ENCODE results near the gene GPLD1.

GPLD1 gene

GRCh38 chr6:24394780-24395437 is 94.5 kb downstream of the GPLD1 start:
- H3K9me2 ChIP-seq (replicated peaks; ENCODE audit: insufficient read depth, low read length), result no peaks in the 10 kb centered on the region
- TF ChIP-seq, protein P1, sequence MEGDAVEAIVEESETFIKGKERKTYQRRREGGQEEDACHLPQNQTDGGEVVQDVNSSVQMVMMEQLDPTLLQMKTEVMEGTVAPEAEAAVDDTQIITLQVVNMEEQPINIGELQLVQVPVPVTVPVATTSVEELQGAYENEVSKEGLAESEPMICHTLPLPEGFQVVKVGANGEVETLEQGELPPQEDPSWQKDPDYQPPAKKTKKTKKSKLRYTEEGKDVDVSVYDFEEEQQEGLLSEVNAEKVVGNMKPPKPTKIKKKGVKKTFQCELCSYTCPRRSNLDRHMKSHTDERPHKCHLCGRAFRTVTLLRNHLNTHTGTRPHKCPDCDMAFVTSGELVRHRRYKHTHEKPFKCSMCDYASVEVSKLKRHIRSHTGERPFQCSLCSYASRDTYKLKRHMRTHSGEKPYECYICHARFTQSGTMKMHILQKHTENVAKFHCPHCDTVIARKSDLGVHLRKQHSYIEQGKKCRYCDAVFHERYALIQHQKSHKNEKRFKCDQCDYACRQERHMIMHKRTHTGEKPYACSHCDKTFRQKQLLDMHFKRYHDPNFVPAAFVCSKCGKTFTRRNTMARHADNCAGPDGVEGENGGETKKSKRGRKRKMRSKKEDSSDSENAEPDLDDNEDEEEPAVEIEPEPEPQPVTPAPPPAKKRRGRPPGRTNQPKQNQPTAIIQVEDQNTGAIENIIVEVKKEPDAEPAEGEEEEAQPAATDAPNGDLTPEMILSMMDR (IDR thresholded peaks at IDR 0.05; ENCODE audit: insufficient read depth, low read length, poor library complexity, severe bottlenecking), result no peak
- H3K4me2 ChIP-seq (ENCODE audit: low read depth, low read length, poor library complexity, severe bottlenecking), result no peak overlapping the region
- no peak overlapping the region for H3K27ac ChIP-seq (ENCODE audit: low read depth, low read length)
- H2AFZ ChIP-seq (ENCODE audit: low read depth, low read length, severe bottlenecking), result no peak overlapping the region
- H3K36me3 ChIP-seq (ENCODE audit: low read length), result no peaks in the 10 kb centered on the region
- peaks cover 13% of the 10 kb centered on the region; the same call in 1 of the 2 replicates for H3K9me3 ChIP-seq (ENCODE audit: insufficient read depth, low read length)
- no peaks in the 10 kb centered on the region for H3F3A ChIP-seq (ENCODE audit: insufficient read depth)
- no peak overlapping the region for H3K9ac ChIP-seq (ENCODE audit: low read length)
- H3K79me2 ChIP-seq (ENCODE audit: insufficient read depth, low read length), result no peaks in the 10 kb centered on the region
- no peak overlapping the region for H3K4me3 ChIP-seq (ENCODE audit: insufficient read depth, low read length, poor library complexity, severe bottlenecking)
- no peaks in the 10 kb centered on the region for H4K20me1 ChIP-seq (ENCODE audit: low read depth, low read length)
- H3K27me3 ChIP-seq (ENCODE audit: low read length), result no peaks in the 10 kb centered on the region

DNA sequence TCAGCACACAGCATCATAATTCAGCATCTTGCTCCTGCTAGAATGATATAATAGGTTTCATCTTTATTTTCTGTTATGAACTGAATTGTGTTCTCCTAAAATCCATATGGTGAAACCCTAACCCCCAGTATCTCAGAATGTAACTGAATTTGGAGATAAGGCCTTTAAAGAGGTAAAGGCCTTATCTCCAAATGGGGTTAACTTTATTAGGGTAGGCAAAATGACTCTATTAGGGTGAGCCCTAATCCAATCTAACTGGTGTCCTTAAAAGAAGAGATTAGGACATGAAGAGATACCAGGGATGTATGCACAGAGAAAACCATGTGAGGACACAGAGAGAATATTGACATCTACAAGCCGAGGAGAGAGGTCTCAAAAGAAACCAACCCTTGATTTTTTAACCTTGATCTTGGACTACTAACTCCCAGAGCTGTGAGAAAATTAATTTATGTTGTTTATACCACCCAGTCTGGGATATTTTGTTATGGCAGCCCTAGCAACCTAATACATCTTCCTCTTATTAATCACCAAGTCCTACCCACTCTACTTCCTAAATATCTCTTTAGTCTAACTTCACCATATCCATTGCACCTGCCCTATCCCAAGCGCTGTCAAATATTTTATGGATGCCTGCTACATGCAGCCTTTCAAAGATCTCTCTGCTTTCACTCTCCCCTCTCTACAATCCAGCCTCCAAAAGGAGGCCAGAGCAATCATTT is 95.2 kb downstream of the GPLD1 start:
- H4K20me1 ChIP-seq (ENCODE audit: low read depth, low read length), result no peaks in the 10 kb centered on the region
- no peaks in the 10 kb centered on the region for H3F3A ChIP-seq (ENCODE audit: insufficient read depth)
- no peaks in the 10 kb centered on the region for H3K27me3 ChIP-seq (ENCODE audit: low read length)
- H2AFZ ChIP-seq (ENCODE audit: low read depth, low read length, severe bottlenecking), result no peak overlapping the region
- H3K9me2 ChIP-seq (replicated peaks; ENCODE audit: insufficient read depth, low read length), result no peaks in the 10 kb centered on the region
- H3K36me3 ChIP-seq (ENCODE audit: low read length), result no peaks in the 10 kb centered on the region
- no peak overlapping the region for H3K27ac ChIP-seq (ENCODE audit: low read depth, low read length)
- no peak overlapping the region for H3K4me2 ChIP-seq (ENCODE audit: low read depth, low read length, poor library complexity, severe bottlenecking)
- no peak overlapping the region for H3K4me3 ChIP-seq (ENCODE audit: insufficient read depth, low read length, poor library complexity, severe bottlenecking)
- H3K9ac ChIP-seq (ENCODE audit: low read length), result no peak overlapping the region
- peaks cover 13% of the 10 kb centered on the region; the same call in 1 of the 2 replicates for H3K9me3 ChIP-seq (ENCODE audit: insufficient read depth, low read length)
- no peaks in the 10 kb centered on the region for H3K79me2 ChIP-seq (ENCODE audit: insufficient read depth, low read length)
- TF ChIP-seq EZH2phosphoT487 (conservative IDR thresholded peaks at IDR 0.05; ENCODE audit: low read length), result no peak
- TF ChIP-seq, protein P1 (IDR thresholded peaks at IDR 0.05; ENCODE audit: insufficient read depth, low read length, poor library complexity, severe bottlenecking), result no peak

DNA sequence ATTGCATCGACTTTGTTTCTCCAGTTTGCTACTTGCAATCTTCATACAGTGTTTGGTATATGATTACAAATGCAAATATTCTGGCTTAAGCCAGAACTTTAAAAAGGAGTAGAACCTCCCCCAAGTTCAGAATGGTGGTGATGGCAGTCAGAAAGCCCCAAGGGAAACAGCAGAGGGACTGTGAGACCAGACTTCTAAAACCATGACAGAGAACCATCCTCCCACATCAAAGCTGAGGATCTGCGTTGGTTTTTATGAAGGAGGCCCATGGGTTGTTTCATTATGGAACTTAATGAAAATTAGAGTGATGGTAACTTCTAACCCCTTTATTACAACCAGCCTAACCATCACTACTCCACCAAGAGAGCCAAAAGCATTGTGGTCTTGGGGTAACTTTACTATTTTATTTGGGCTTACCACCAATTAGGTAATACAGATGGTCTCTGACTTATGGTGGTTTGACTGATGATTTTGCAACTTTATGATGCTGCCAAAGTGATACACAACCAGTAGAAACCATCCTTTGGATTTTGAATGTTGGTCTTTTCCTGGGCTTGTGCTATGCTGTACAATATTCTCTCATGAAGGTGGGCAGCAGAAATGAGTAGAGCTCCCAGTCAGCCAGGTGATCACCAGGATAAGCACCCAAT is 97.5 kb downstream of the GPLD1 start:
- no peaks in the 10 kb centered on the region for H3K36me3 ChIP-seq (ENCODE audit: low read length)
- H3K9me2 ChIP-seq (replicated peaks; ENCODE audit: insufficient read depth, low read length), result no peaks in the 10 kb centered on the region
- no peak overlapping the region for H3K27ac ChIP-seq (ENCODE audit: low read depth, low read length)
- H3K79me2 ChIP-seq (ENCODE audit: insufficient read depth, low read length), result no peaks in the 10 kb centered on the region
- peaks cover 9% of the 10 kb centered on the region; the same call in 1 of the 2 replicates for H3K9me3 ChIP-seq (ENCODE audit: insufficient read depth, low read length)
- no peak overlapping the region for H3K4me3 ChIP-seq (ENCODE audit: insufficient read depth, low read length, poor library complexity, severe bottlenecking)
- no peak overlapping the region for H2AFZ ChIP-seq (ENCODE audit: low read depth, low read length, severe bottlenecking)
- H3K27me3 ChIP-seq (ENCODE audit: low read length), result no peaks in the 10 kb centered on the region
- no peaks in the 10 kb centered on the region for H4K20me1 ChIP-seq (ENCODE audit: low read depth, low read length)
- no peaks in the 10 kb centered on the region for H3F3A ChIP-seq (ENCODE audit: insufficient read depth)
- TF ChIP-seq, protein P1 (IDR thresholded peaks at IDR 0.05; ENCODE audit: insufficient read depth, low read length, poor library complexity, severe bottlenecking), result no peak
- H3K4me2 ChIP-seq (ENCODE audit: low read depth, low read length, poor library complexity, severe bottlenecking), result no peak overlapping the region
- no peak overlapping the region for H3K9ac ChIP-seq (ENCODE audit: low read length)

All from SU-DHL-6 (cell line).